ENCODE measurements around the gene ACAT1. TPM values are rescaled to one million over a fixed set of nuclear protein-coding genes. Genes with fewer than 3 reads are reported as not detected.

ACAT1 gene
- total and polyA plus RNA-seq, 2 of the 8 experiments (the other 6 are each of a cell fraction or from before 2014, with no cell fraction given), result 30.4 to 30.9 TPM

- H3K14ac ChIP-seq (ENCODE audit: insufficient read length), result no peak overlapping the region
- no peak for FAIRE-seq
Measured at GRCh38 chr11:108177570-108177969, 56.2 kb downstream of the ACAT1 start.

More at GRCh38 chr11:108177570-108177969, 56.2 kb downstream of the ACAT1 start:
- Histone ChIP-seq H4K5ac (ENCODE audit: insufficient read length, low read depth, low read length) (no peak overlapping the region), H3K9ac (replicated peaks in 1 of 4; ENCODE audit: extremely low read depth in 1 of 4, low read depth in 3 of 4, low read length in 3 of 4) (no peak overlapping the region), H3K4me3 (ENCODE audit: extremely low read depth in 1 of 4, insufficient read depth in 2 of 4, low read depth in 3 of 4, low read length in 4 of 4) (no peak overlapping the region), H3K56ac (replicated peaks; ENCODE audit: insufficient read length, low read depth, low read length) (no peak overlapping the region), H3K9me3 (ENCODE audit: insufficient read depth in 2 of 2, low read depth in 1 of 2, low read length in 1 of 2) (no peaks in the 10 kb centered on the region), H2BK15ac (ENCODE audit: low read length) (no peak overlapping the region), H3K79me1 (ENCODE audit: low read depth, low read length) (no peaks in the 10 kb centered on the region), H2BK12ac (ENCODE audit: low read depth, low read length) (no peak overlapping the region), H3K18ac (ENCODE audit: extremely low read depth, low read length) (no peak overlapping the region), H2BK20ac (ENCODE audit: low read length) (no peak overlapping the region), H2BK5ac (ENCODE audit: low read depth, low read length) (no peak overlapping the region), H4K91ac (replicated peaks; ENCODE audit: insufficient read length, low read length) (no peak overlapping the region), H2BK120ac (replicated peaks; ENCODE audit: low read depth, low read length) (no peak overlapping the region), H2AFZ (ENCODE audit: low read length) (no peak overlapping the region), H3K23me2 (ENCODE audit: low read depth, low read length) (no peaks in the 10 kb centered on the region), H3K36me3 (ENCODE audit: control insufficient read depth in 2 of 4, insufficient read depth in 4 of 4, low read length in 3 of 4) (peaks cover 3 to 62% (median 25%) of the 10 kb centered on the region in 4 experiments; a peak in 7 of 8 replicates), H3K4me1 (replicated peaks in 1 of 4; ENCODE audit: control insufficient read depth in 3 of 4, insufficient read depth in 4 of 4, low read length in 3 of 4) (no peaks in the 10 kb centered on the region), H4K8ac (ENCODE audit: extremely low read depth, insufficient read depth, low read length) (no peak overlapping the region), H3K27me3 (replicated peaks in 1 of 4; ENCODE audit: control insufficient read depth in 3 of 4, extremely low read depth in 1 of 4, insufficient read depth in 3 of 4, low read length in 3 of 4) (no peaks in the 10 kb centered on the region), H3K4ac (replicated peaks; ENCODE audit: insufficient read length, low read depth, low read length) (no peak overlapping the region), H3K79me2 (ENCODE audit: control insufficient read depth in 1 of 2, insufficient read depth in 2 of 2, low read length in 2 of 2) (no peaks in the 10 kb centered on the region), H4K20me1 (replicated peaks in 1 of 2; ENCODE audit: control insufficient read depth in 1 of 2, insufficient read depth in 2 of 2, low read length in 2 of 2) (no peaks in the 10 kb centered on the region), H3K23ac (ENCODE audit: insufficient read length) (no peak overlapping the region), H2AK5ac (ENCODE audit: low read depth, low read length) (no peak overlapping the region), H3K27ac (ENCODE audit: low read depth, low read length) (no peak overlapping the region), H3K4me2 (ENCODE audit: insufficient read depth in 1 of 2, low read depth in 2 of 2, low read length in 2 of 2) (no peak overlapping the region)
- ChIA-PET POLR2A (ENCODE audit: partially characterized antibody) (interaction anchor here (1.1 kb wide), 1 partner anchor 13 kb away, joined by 3 read pairs; no protein-coding TSS in a partner anchor), CTCF (ENCODE audit: partially characterized antibody) (interaction anchor here (0.9 kb wide), 1 partner anchor 169 kb away, joined by 4 read pairs; the partner anchor contains the start of gene CUL5)
- no peak for DNase-seq (ENCODE audit: low read depth in 1 of 2, low spot score in 2 of 2)
- 85% methylated on average over 5 of the region's 5 CpGs; no CpG with 5 or more reads in 1 of the 2 experiments for WGBS, 2 experiments (ENCODE audit: extremely low coverage in 1 of 2, insufficient coverage in 1 of 2, insufficient read length in 1 of 2, insufficient replicate concordance in 2 of 2, low coverage in 1 of 2, low lambda C conversion rate in 2 of 2, missing lambda C conversion rate in 1 of 2)
- TF ChIP-seq JUN (IDR thresholded peaks at IDR 0.05; ENCODE audit: low read depth, low read length), result no peak
- TF ChIP-seq ASH2L (IDR thresholded peaks at IDR 0.05; ENCODE audit: low read length), result no peak
- no peak for TF ChIP-seq SRF (IDR thresholded peaks at IDR 0.05; ENCODE audit: low read depth, low read length)
- TF ChIP-seq CBX8 (IDR thresholded peaks at IDR 0.05; ENCODE audit: borderline replicate concordance, low read depth, low read length), result no peak
- no peak for TF ChIP-seq TEAD4 (IDR thresholded peaks at IDR 0.05; ENCODE audit: low read depth, low read length)
- no peak for TF ChIP-seq KDM4A (IDR thresholded peaks at IDR 0.05; ENCODE audit: low read depth, low read length, severe bottlenecking)
- TF ChIP-seq NANOG (IDR thresholded peaks at IDR 0.05; ENCODE audit: insufficient read depth, low read depth, low read length, poor library complexity, severe bottlenecking), result no peak
- no peak for TF ChIP-seq POLR2A (IDR thresholded peaks at IDR 0.05; ENCODE audit: control extremely low read depth in 1 of 2, low read depth in 2 of 2, low read length in 2 of 2)
- TF ChIP-seq POLR2AphosphoS5 (IDR thresholded peaks at IDR 0.05; ENCODE audit: low read depth, low read length), result no peak
- TF ChIP-seq JUND (IDR thresholded peaks at IDR 0.05; ENCODE audit: low read length), result no peak

Measured in H1 (cell line).